NCI-H524 (cell line): ENCODE data around the gene RGS9.
"Not testable (repeated sequence)": the region's sequence is repeated elsewhere in the genome, so short reads cannot be mapped to it uniquely, and the experiment has no call there.

Experiments used
- DNase-seq, 2 experiments: peaks; one replicate each; lab custom pipeline; 2025; lab: John Stamatoyannopoulos, UW

The RGS9 gene

GRCh38 chr17:65137021-65137939, at the start of gene RGS9:
Gene RGS9 (plus strand): TSS chr17:65137370. CDS start chr17:65137541, 171 bp downstream.
- DNase-seq: peak; percentile 64 to 84

GRCh38 chr17:65088621-65089360, 48.4 kb upstream of the RGS9 start:
- no peak for DNase-seq

- no peak for DNase-seq
Measured at GRCh38 chr17:65092262-65092661, 44.9 kb upstream of the RGS9 start.

GRCh38 chr17:65092721-65093356, 44.3 kb upstream of the RGS9 start:
- not testable (repeated sequence) for DNase-seq

GRCh38 chr17:65093930-65094329, 43.2 kb upstream of the RGS9 start:
- DNase-seq: no peak

- no peak for DNase-seq
Measured at GRCh38 chr17:65095465-65095864, 41.7 kb upstream of the RGS9 start.

GRCh38 chr17:65096382-65096781, 40.8 kb upstream of the RGS9 start:
- not testable (repeated sequence) for DNase-seq

- DNase-seq: no peak
Measured at GRCh38 chr17:65097110-65097509, 40.1 kb upstream of the RGS9 start.

- no peak for DNase-seq
Measured at GRCh38 chr17:65099475-65099874, 37.7 kb upstream of the RGS9 start.

GRCh38 chr17:65099941-65100315, 37.2 kb upstream of the RGS9 start:
- DNase-seq: no peak

GRCh38 chr17:65100316-65101140, 36.6 kb upstream of the RGS9 start:
- DNase-seq: peak; percentile 64 to 83

- DNase-seq: no peak
Measured at GRCh38 chr17:65101371-65101770, 35.8 kb upstream of the RGS9 start.

GRCh38 chr17:65102235-65102634, 34.9 kb upstream of the RGS9 start:
- no peak for DNase-seq

- no peak for DNase-seq
Measured at GRCh38 chr17:65102788-65103187, 34.4 kb upstream of the RGS9 start.

- no peak for DNase-seq
Measured at GRCh38 chr17:65103431-65103830, 33.7 kb upstream of the RGS9 start.

GRCh38 chr17:65103896-65104295, 33.3 kb upstream of the RGS9 start:
- no peak for DNase-seq

GRCh38 chr17:65104541-65104940, 32.6 kb upstream of the RGS9 start:
- DNase-seq: no peak

- DNase-seq: no peak
Measured at GRCh38 chr17:65104973-65105372, 32.2 kb upstream of the RGS9 start.

GRCh38 chr17:65108152-65108551, 29.0 kb upstream of the RGS9 start:
- DNase-seq: no peak

GRCh38 chr17:65109543-65109942, 27.6 kb upstream of the RGS9 start:
- no peak for DNase-seq

- DNase-seq: no peak
Measured at GRCh38 chr17:65109990-65110680, 27.0 kb upstream of the RGS9 start.
